HK-2 (cell line): ENCODE results near the gene B4GALNT2.
"Not testable (repeated sequence)": the region's sequence is repeated elsewhere in the genome, so short reads cannot be mapped to it uniquely, and the experiment has no call there.

Experiments used
- DNase-seq: peaks from one replicate; pipeline ENCODE4 v3.0.0-alpha.2; 2018; ENCODE audit not compliant: unreplicated experiment

B4GALNT2 gene

DNA sequence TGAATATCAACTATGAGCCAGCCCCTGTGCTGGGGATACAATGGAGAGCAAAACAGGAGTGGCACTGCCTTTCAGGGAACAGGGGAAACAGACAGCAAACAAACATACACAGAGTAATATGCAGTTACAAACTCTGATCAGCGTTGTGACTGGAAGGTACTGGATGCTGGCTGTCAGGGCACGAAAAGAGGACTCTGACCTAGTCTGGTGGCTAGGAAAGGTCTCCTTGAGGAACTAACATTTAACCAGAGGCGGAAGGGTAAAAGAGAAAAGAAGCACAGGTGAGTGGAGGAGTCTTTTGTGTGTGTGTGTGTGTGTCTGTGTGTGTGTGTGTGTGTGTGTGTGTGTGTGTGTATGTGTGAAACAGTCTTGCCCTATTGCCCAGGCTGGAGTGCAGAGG lies 12.4 kb upstream of the B4GALNT2 start:
- DNase-seq = no peak

DNA sequence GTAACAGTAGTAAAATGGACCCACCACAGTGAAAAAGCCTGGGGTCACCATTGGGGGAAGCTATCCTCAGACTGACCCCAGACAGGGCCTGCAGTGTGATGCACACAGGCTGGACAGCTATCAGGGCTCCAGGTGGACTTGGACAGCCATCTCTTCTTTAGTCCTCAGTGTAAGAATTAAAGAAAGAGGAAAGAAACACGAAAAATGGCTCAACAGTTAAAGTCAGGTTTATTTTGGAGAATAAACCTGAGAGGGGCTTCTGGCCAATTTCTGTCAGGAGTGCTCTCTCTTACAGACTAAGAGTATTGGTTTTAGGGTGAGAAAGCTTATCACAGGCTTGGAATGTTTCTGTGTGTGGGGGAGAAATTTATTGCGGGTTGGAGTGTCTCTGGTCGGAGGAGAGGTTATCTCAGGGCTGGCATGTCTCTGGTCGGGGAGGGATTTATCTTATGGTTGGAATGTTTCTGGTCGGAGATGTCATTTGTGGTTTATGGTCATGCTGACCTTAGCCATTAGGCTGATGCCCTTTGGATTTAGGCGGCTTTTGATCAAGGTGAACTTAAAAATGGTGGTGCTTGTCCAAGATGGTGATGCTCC lies 10.8 kb upstream of the B4GALNT2 start:
- no peak for DNase-seq

DNA sequence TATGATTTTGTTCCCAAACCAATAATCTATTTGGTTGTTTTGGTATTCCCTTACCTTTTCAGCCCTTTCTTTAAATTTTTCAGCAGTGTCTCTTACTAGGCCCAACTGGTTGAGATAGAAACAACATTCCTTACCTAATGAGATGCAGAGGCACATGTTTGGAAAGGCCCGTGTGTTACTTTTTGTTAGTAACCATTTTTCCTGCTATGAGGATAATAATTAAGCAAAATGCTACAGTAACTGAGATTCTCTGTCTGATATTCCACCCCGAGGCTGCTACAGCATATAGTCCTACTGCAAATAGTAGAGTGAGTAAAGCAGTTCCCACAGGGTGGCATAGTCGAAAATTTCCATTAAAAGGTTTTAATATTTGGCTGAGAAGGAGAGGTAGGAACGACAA lies 10.0 kb upstream of the B4GALNT2 start:
- no peak for DNase-seq

DNA sequence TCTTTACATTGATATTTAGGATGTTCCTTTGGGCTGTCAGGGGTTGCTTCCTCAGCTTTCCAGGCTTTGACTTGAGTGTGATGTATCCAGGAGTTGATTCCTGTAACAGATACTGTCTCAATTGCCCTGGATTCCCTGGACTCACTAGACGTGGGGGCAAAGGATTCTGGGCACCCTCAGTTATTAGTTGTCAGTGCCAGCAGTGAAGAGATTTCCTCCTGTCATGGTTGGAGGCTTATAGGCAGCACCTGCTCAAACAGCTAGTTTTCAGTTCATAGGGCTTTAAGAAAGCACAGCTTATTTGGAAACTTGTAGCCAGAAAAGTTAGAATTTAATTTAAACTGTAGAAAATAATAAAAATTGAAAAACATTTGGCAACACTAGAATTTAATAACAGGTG lies 9.5 kb upstream of the B4GALNT2 start:
- no peak for DNase-seq

DNA sequence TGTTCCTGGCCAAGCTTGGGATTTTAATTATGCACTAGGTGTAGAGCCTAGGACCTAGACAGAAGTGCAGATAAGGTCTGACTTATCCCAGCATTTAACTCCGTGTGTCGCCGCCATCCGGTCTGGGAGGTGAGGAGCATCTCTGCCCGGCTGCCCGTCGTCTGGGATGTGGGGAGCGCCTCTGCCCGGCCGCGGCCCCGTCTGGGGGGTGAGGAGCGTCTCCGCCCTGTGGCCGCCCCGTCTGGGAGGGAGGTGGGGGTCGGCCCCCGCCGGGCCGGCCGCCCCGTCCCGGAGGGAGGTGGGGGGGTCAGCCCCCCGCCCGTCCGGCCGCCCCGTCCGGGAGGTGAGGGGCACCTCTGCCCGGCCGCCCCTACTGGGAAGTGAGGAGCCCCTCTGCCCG lies 7.1 kb upstream of the B4GALNT2 start:
- DNase-seq = no peak

DNA sequence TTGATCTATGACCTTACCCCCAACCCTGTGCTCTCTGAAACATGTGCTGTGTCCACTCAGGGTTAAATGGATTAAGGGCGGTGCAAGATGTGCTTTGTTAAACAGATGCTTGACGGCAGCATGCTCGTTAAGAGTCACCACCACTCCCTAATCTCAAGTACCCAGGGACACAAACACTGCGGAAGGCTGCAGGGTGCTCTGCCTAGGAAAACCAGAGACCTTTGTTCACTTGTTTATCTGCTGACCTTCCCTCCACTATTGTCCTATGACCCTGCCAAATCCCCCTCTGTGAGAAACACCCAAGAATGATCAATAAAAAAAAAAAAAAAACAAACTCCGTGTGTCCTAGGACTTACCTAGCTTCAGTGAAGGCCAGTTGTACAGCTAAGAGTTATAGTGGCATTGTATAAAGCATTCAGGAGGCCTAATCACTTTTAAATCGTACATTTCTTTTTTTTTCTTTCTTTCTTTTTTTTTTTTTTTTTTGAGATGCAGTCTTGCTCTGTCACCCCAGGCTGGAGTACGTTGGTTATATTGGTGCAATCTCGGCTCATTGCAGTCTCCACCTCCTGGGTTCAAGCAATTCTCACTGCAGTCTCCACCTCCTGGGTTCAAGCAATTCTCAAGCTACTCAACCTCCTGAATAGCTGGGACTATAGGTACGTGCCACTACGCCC lies 6.2 kb upstream of the B4GALNT2 start:
- DNase-seq = not testable (repeated sequence)

DNA sequence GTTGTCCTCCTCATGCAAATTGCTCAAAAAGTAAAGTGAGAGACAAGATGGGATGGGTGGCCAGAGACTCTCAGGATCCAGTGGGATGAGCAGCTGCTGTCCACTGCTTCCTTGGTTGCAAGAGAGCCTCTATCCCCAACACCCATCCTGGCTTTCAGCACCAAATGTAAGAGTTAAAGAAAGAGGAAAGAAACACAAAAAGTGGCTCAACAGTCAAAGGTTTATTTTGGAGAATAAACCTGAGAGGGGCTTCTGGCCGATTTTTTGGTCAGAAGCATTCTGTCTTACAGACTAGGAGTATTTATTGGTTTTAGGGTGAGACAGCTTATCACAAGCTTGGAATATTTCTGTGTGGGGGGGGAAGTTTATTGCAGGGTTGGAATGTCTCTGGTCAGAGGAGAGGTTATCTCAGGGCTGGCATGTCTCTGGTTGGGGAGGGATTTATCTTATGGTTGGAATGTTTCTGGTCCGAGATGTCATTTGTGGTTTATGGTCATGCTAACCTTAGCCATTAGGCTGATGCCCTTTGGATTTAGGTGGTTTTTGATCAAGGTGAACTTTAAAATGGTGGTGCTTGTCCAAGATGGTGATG lies 3.1 kb upstream of the B4GALNT2 start:
- DNase-seq = not testable (repeated sequence)

DNA sequence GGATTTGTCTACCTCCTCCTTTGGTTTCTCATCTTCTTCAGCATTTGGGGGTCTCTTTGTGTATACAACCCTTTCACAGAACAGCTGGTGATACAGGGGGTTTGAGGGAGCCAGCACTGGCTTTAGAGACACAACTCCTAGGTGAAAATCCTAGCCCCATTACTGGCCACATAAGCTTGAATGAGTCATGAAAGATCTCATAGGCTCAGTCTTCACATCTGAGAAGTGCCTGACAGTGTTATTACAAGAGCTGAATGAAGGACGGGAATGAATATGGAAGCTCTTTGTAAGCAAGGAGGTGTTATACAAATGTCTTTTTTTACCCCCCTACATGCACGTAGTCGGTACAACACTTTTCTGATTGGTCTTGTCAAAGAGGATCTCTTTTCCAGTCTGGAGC lies 1.7 kb upstream of the B4GALNT2 start:
- no peak for DNase-seq

DNA sequence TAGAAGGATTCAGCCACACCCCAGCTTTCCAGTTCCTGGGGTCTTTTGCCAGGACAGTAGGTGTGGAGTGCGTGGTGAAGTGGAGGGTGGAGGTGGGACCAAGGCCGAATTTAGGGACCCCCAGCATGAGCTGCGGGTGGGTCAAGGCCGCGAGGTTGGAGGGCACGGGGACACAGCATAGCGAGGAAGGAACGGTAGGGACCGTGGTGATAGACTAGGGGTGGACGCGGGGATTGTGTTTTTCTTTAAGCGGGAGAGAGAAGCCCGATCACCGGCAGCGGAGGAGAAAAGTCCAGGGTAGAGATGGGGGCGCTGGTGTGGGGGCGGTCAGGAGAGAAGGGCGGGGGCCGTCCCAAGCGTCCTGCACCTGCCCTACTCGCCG lies 261 bp upstream of the B4GALNT2 start:
- DNase-seq = no peak

DNA sequence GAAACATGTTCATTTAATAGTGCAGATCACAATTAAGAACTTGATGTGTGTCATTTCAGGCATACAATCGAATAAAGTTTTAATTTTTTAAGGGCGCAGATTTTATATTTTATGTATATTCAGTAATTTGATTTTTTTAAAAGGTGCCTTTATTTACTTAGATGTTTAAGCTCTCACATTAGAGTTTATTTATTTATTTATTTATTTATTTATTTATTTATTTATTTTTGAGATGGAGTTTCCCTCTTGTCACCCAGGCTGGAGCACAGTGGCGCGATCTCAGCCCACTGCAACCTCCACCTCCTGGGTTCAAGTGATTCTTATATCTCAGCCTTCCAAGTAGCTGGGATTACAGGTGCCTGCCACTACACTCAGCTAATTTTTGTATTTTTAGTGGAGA lies 3.8 kb downstream of the B4GALNT2 start:
- DNase-seq = no peak

DNA sequence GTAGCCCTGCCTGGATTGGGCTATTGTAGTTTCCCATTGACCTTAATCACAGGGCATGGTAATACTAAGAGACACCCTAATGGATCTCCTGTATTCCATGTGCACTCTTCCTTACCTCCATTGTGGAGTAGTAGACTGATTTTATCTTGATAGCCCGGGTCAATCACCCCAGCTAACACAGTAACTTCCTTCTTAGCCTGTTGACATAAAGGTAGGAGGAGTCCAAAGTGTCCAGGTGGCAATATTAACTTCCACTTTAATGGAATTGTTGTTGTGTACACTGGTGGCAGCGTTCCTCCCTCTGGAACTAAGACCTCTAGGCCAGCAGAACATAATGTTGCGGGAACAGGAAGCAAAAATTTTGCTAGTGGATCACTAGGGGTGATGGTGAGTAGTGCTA lies 13.1 kb downstream of the B4GALNT2 start:
- DNase-seq = not testable (repeated sequence)

DNA sequence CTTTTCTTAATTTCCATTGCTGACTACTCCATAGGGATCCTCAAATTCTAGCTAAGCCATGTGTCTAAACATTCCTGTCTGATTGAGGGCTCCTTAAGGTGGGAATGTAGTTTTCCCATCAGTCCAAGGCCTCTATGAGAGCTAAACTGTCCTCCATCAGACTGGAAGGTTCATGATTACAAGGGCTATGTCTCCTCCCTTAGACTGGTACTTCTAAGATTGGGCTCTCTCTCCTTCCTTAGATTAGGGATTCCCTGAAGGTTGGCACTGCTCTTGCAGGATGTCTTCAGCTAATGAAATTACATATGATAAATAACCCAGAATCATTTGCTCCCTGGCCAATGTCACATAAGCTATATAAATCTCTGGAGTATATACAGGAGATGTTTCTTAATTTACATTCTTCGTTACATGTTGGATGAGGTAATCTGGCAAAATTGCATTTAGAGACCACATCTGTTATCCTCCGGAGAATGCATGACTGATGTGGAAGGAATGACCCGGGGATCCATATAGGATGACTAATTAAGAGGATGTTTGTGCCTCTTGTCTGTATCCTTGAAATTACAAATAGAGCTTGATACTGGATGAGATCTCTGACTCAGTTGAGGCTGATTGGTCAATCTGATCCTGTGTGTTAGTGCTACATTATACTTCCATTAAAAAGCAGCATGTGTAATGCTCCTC lies 14.2 kb downstream of the B4GALNT2 start:
- peak; percentile 34 for DNase-seq

DNA sequence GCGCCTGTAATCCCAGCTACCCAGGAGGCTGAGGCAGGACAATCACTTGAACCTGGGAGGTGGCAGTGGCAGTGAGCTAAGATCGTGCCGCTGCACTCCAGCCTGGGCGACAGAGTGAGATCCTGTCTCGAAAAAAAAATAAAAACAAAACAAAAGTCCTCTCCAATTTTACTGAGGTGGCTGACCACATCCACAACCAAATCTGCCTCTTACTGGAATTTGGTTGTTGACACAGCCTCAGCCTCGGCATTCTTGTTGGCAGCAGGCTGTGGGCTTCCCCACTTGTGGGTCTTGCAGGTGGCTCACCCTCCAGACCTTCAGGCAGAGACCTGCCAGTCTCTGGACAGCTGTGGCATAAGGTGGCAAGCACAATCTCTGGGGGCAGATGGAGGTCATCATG lies 15.6 kb downstream of the B4GALNT2 start:
- DNase-seq = no peak

DNA sequence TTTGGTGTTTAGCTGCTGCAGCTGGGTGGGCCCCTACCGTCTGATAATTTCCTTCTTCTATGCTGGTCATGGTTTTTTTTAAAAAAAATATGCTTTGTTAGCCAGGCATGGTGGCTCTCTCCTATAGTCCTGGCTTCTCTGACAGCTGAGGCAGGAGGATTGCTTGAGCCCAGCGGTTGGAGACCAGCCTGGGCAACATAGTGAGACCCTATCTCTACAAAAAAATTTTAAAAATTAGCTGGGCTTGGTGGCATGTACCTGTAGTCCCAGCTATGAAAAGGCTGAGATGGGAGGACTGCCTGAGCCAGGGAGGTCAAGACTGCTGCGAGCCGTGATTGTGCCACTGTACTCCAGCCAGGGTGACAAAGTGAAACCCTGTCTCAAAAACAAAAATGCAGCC lies 19.4 kb downstream of the B4GALNT2 start:
- DNase-seq = no peak

DNA sequence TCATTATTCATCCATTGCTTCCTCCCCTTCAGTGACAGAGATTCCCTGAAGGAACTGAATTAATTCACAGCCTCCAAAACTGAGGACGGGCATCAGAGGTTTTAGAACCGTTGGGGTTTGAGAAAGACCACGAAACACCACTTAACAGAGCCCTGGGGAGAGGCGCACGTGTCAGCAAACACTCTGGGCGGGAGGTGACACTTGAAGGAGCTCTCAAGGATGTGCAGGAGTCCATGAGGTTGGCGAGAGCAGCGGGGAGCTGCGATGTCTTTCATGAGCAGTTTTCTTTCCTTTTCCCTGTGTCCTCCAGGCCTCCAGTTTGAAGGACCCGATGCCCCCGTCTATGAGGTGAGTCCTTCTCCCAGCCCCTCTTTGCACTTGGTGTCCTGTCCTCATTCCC lies 23.7 kb downstream of the B4GALNT2 start:
- DNase-seq = no peak

DNA sequence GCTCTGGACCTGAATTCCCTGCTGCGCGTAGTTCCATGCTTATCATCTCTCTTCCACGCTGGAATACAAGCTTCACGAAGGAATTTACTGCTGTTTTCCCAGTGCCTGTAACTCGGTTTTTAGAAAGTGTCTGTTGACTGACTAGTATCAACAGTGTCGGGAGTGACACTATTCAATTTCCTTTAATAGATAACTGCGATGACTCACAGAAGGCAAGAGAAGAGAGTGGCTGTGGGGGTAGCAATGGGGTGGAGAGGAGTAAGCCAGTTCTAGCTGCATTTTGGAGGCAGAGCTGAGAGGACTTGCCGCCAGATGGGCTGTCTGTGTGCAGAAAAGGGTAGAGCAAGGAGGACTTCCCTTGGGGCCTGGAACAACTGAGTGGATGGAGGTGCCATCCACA lies 25.2 kb downstream of the B4GALNT2 start:
- peak; percentile 50 for DNase-seq

DNA sequence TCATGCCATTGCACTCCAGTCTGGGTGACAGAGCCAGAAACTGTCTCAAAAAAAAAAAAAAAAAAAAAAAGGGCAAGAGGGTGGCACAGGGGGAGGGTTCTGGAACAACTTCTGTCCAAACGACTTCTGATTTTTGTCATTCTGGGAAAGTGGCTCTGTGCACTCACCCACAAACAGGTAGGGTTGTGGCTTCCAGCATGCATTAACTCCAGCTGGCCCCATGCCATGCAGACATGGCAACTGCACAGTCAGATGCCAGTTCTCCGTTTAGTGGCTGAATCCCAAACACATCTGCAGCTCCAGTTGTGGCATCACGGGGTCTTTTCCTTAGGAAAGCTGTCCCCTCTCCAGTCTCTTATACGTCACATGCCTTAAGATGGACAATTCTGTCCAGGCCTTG lies 30.3 kb downstream of the B4GALNT2 start:
- no peak for DNase-seq

DNA sequence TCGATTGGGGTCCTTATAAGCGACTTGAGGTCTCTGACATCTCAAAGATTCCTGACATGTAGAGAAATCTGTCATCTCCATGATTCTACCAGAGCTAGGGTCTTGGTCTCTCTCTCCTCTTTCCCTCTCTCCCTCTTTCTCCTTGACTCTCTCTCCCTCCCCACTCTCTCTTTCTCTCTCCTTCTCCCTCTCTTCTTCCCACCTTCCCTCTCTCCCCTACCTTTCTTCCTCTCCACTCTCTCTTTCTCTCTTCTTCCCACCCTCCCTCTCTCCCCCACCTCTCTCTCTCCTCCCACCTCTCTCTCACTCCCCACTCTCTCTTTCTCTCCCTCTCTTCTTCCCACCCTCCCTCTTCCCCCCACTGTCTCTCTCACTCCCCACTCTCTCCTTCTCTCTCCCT lies 32.6 kb downstream of the B4GALNT2 start:
- no peak for DNase-seq

DNA sequence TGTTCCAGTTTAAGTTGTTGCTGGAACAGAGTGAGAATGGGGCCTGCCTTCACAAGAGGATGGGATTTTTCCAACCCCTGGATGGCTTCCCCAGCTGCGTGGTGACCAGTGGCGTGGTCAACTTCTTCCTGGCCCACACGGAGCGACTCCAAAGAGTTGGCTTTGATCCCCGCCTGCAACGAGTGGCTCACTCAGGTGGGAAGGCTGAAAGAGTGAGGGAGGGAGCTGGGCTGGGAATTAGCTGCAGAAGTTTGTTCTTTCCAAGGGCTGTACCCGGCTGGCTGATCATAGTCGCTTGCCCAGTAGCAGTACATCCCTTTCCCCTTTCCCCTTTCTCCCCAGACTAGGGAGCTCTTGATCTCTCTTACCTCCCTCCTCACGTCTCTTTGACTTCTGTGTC lies 36.1 kb downstream of the B4GALNT2 start:
- DNase-seq = no peak

DNA sequence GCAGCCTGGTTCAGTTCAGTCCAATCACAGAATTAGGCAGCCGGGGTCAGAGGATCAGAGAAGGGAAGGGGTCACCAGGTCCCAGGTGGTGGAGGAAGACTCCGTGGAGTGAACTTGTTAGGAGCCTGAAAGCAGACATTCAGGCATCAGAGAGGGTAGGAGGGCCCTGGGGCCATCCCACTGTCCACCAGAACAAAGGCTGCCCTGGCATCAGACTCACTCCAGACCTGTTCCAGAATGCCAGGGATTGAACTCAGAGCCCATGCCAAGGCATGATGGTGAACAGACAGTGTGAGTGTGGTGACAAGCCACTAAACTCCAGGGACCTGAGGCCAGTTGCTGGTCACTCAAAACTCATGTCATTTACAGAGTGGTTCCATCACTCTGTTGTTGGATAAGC lies 37.6 kb downstream of the B4GALNT2 start:
- DNase-seq = no peak

DNA sequence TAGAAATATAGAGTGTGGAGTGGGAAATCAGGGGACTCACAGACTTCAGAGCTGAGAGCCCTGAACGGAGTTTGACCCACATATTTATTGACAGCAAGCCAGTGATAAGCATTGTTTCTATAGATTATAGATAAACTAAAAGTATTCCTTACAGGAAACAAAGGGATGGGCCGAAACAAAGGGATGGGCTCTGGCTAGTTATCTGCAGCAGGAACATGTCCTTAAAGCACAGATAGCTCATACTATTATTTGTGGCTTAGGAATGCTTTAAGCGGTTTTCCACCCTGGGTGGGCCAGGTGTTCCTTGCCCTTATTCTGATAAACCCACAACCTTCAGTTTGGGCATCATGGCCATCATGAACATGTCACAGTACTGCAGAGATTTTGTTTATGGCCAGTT lies 38.1 kb downstream of the B4GALNT2 start:
- DNase-seq = not testable (repeated sequence)

DNA sequence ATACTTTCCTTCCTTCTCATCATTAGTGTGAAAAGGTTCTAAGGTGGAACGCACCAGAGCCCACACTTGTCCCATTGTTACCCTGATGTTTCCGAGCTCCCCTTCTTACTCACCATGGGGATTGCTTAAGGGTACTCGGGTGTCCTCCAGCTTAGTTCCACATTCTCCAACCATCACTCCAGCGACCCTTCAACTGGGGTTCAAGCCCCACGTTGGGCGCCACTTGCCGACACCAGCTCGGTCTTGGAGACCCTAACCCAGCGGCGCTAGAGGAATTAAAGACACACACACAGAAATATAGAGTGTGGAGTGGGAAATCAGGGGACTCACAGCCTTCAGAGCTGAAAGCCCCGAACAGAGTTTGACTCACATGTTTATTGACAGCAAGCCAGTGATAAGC lies 43.4 kb downstream of the B4GALNT2 start:
- DNase-seq = not testable (repeated sequence)

DNA sequence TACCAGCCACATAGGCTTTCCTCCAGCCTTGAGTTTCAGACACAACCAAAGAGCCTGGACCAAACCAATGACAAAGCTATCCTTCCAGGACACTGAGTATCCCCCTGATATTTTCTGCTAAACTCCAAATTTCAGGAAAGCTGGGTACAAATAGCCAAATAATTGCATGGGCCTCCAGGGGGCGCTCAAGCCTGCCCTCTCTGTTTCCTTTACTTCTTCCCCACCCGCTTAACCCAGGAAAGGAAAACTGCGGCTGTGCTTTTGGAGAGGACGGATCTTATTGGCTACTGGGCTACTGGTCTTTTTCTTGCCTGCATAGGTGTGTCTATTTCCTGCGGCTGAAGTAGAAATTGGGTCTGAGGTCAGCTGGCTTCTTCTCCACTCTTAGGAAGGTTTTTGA lies 47.7 kb downstream of the B4GALNT2 start:
- peak; percentile 54 for DNase-seq
